Measurements from ENCODE around the gene CLEC12A.
"Not testable (repeated sequence)": the region's sequence is repeated elsewhere in the genome, so short reads cannot be mapped to it uniquely, and the experiment has no call there.

CLEC12A gene

GRCh38 chr12:10015450-10015849 is 44.2 kb downstream of the CLEC12A start:
- no peak overlapping the region for H4K5ac ChIP-seq (ENCODE audit: low read length)
- H2BK15ac ChIP-seq (replicated peaks; ENCODE audit: low read depth) = no peak overlapping the region
- DNase-seq = no peak
- H3K36me3 ChIP-seq (ENCODE audit: control insufficient read depth, insufficient read depth, low read length) = no peaks in the 10 kb centered on the region
- no peak overlapping the region for H2BK120ac ChIP-seq (ENCODE audit: low read depth, low read length)
- H2AK5ac ChIP-seq (ENCODE audit: low read length) = no peak overlapping the region
- no peak overlapping the region for H3K9ac ChIP-seq (ENCODE audit: low read length)
- no peak overlapping the region for H3K4me3 ChIP-seq (ENCODE audit: low read length)
- no peak overlapping the region for H4K8ac ChIP-seq (ENCODE audit: low read depth, low read length)
- no peaks in the 10 kb centered on the region for H3K79me1 ChIP-seq (ENCODE audit: low read length)
- no peak overlapping the region for H3K23ac ChIP-seq (ENCODE audit: low read length)
- no peaks in the 10 kb centered on the region for H3K79me2 ChIP-seq (ENCODE audit: control insufficient read depth, insufficient read depth, low read length)
- no peaks in the 10 kb centered on the region for H3K27me3 ChIP-seq (ENCODE audit: insufficient read depth, low read length, poor library complexity)
- no peak overlapping the region for H3K4ac ChIP-seq (ENCODE audit: low read depth, low read length)
- H2BK5ac ChIP-seq (ENCODE audit: low read length) = no peak overlapping the region
- H3K56ac ChIP-seq (ENCODE audit: low read length) = no peak overlapping the region
- no peak overlapping the region for H3K27ac ChIP-seq (ENCODE audit: low read depth, low read length)
- no peak overlapping the region for H3K18ac ChIP-seq (ENCODE audit: low read length)
- H3K4me1 ChIP-seq (ENCODE audit: control insufficient read depth, low read depth, low read length) = no peaks in the 10 kb centered on the region
- no peak overlapping the region for H3K4me2 ChIP-seq (ENCODE audit: low read length)
- WGBS (ENCODE audit: extremely low coverage, insufficient coverage, low lambda C conversion rate) = no CpG with 5 or more reads among the region's 4 CpGs

- no peaks in the 10 kb centered on the region for H3K36me3 ChIP-seq (ENCODE audit: control insufficient read depth, insufficient read depth, low read length)
- no peak overlapping the region for H3K4me2 ChIP-seq (ENCODE audit: low read length)
- WGBS (ENCODE audit: extremely low coverage, insufficient coverage, low lambda C conversion rate) = 100% methylated on average over 1 of the region's 1 CpG
- no peak overlapping the region for H2BK120ac ChIP-seq (ENCODE audit: low read depth, low read length)
- H3K27ac ChIP-seq (ENCODE audit: low read depth, low read length) = no peak overlapping the region
- H2AK5ac ChIP-seq (ENCODE audit: low read length) = no peak overlapping the region
- H3K56ac ChIP-seq (ENCODE audit: low read length) = no peak overlapping the region
- no peaks in the 10 kb centered on the region for H3K27me3 ChIP-seq (ENCODE audit: insufficient read depth, low read length, poor library complexity)
- H2BK15ac ChIP-seq (replicated peaks; ENCODE audit: low read depth) = no peak overlapping the region
- no peak overlapping the region for H4K5ac ChIP-seq (ENCODE audit: low read length)
- no peak overlapping the region for H2BK5ac ChIP-seq (ENCODE audit: low read length)
- H3K18ac ChIP-seq (ENCODE audit: low read length) = no peak overlapping the region
- H3K23ac ChIP-seq (ENCODE audit: low read length) = no peak overlapping the region
- no peak for DNase-seq
- H4K8ac ChIP-seq (ENCODE audit: low read depth, low read length) = no peak overlapping the region
- H3K4me3 ChIP-seq (ENCODE audit: low read length) = no peak overlapping the region
- no peaks in the 10 kb centered on the region for H3K79me2 ChIP-seq (ENCODE audit: control insufficient read depth, insufficient read depth, low read length)
- no peak overlapping the region for H3K9ac ChIP-seq (ENCODE audit: low read length)
- no peaks in the 10 kb centered on the region for H3K79me1 ChIP-seq (ENCODE audit: low read length)
- H3K4me1 ChIP-seq (ENCODE audit: control insufficient read depth, low read depth, low read length) = no peaks in the 10 kb centered on the region
- H3K4ac ChIP-seq (ENCODE audit: low read depth, low read length) = no peak overlapping the region
Observed at GRCh38 chr12:10016881-10017280, 45.7 kb downstream of the CLEC12A start.

- no peak for DNase-seq
- Histone ChIP-seq H3K4me1 (ENCODE audit: control insufficient read depth, low read depth, low read length) (no peaks in the 10 kb centered on the region), H3K27ac (ENCODE audit: low read depth, low read length) (no peak overlapping the region), H2BK15ac (replicated peaks; ENCODE audit: low read depth) (no peak overlapping the region), H3K79me1 (ENCODE audit: low read length) (no peaks in the 10 kb centered on the region), H3K36me3 (ENCODE audit: control insufficient read depth, insufficient read depth, low read length) (no peaks in the 10 kb centered on the region), H2AK5ac (ENCODE audit: low read length) (no peak overlapping the region), H3K27me3 (ENCODE audit: insufficient read depth, low read length, poor library complexity) (no peaks in the 10 kb centered on the region), H4K8ac (ENCODE audit: low read depth, low read length) (no peak overlapping the region), H3K56ac (ENCODE audit: low read length) (no peak overlapping the region), H2BK5ac (ENCODE audit: low read length) (no peak overlapping the region), H3K79me2 (ENCODE audit: control insufficient read depth, insufficient read depth, low read length) (no peaks in the 10 kb centered on the region), H4K5ac (ENCODE audit: low read length) (no peak overlapping the region), H3K9ac (ENCODE audit: low read length) (no peak overlapping the region), H3K23ac (ENCODE audit: low read length) (no peak overlapping the region), H3K4me2 (ENCODE audit: low read length) (no peak overlapping the region), H2BK120ac (ENCODE audit: low read depth, low read length) (no peak overlapping the region), H3K18ac (ENCODE audit: low read length) (no peak overlapping the region), H3K4ac (ENCODE audit: low read depth, low read length) (no peak overlapping the region), H3K4me3 (ENCODE audit: low read length) (no peak overlapping the region)
- whole genome bisulfite sequencing (ENCODE audit: extremely low coverage, insufficient coverage, low lambda C conversion rate) = no CpG with 5 or more reads among the region's 5 CpGs
Observed at GRCh38 chr12:10018386-10018785, 47.2 kb downstream of the CLEC12A start.

GRCh38 chr12:10021342-10021741 is 50.1 kb downstream of the CLEC12A start:
- WGBS (ENCODE audit: extremely low coverage, insufficient coverage, low lambda C conversion rate) = no CpG with 5 or more reads among the region's 3 CpGs
- Histone ChIP-seq H3K27me3 (ENCODE audit: insufficient read depth, low read length, poor library complexity) (no peaks in the 10 kb centered on the region), H3K23ac (ENCODE audit: low read length) (no peak overlapping the region), H2BK5ac (ENCODE audit: low read length) (no peak overlapping the region), H3K27ac (ENCODE audit: low read depth, low read length) (no peak overlapping the region), H2AK5ac (ENCODE audit: low read length) (no peak overlapping the region), H4K5ac (ENCODE audit: low read length) (no peak overlapping the region), H3K4me2 (ENCODE audit: low read length) (no peak overlapping the region), H3K36me3 (ENCODE audit: control insufficient read depth, insufficient read depth, low read length) (no peaks in the 10 kb centered on the region), H4K8ac (ENCODE audit: low read depth, low read length) (no peak overlapping the region), H2BK15ac (replicated peaks; ENCODE audit: low read depth) (no peak overlapping the region), H3K4me3 (ENCODE audit: low read length) (no peak overlapping the region), H2BK120ac (ENCODE audit: low read depth, low read length) (no peak overlapping the region), H3K18ac (ENCODE audit: low read length) (no peak overlapping the region), H3K9ac (ENCODE audit: low read length) (no peak overlapping the region), H3K79me1 (ENCODE audit: low read length) (no peaks in the 10 kb centered on the region), H3K56ac (ENCODE audit: low read length) (no peak overlapping the region), H3K4me1 (ENCODE audit: control insufficient read depth, low read depth, low read length) (no peaks in the 10 kb centered on the region), H3K4ac (ENCODE audit: low read depth, low read length) (no peak overlapping the region), H3K79me2 (ENCODE audit: control insufficient read depth, insufficient read depth, low read length) (no peaks in the 10 kb centered on the region)
- DNase-seq = no peak

- Histone ChIP-seq H3K9ac (ENCODE audit: low read length) (no peak overlapping the region), H3K56ac (ENCODE audit: low read length) (no peak overlapping the region), H3K4me2 (ENCODE audit: low read length) (no peak overlapping the region), H2BK120ac (ENCODE audit: low read depth, low read length) (no peak overlapping the region), H2BK15ac (replicated peaks; ENCODE audit: low read depth) (no peak overlapping the region), H3K27me3 (ENCODE audit: insufficient read depth, low read length, poor library complexity) (no peaks in the 10 kb centered on the region), H3K18ac (ENCODE audit: low read length) (no peak overlapping the region), H3K23ac (ENCODE audit: low read length) (no peak overlapping the region), H4K8ac (ENCODE audit: low read depth, low read length) (no peak overlapping the region), H2AK5ac (ENCODE audit: low read length) (no peak overlapping the region), H3K79me2 (ENCODE audit: control insufficient read depth, insufficient read depth, low read length) (no peaks in the 10 kb centered on the region), H3K4me1 (ENCODE audit: control insufficient read depth, low read depth, low read length) (no peaks in the 10 kb centered on the region), H4K5ac (ENCODE audit: low read length) (no peak overlapping the region), H3K4ac (ENCODE audit: low read depth, low read length) (no peak overlapping the region), H2BK5ac (ENCODE audit: low read length) (no peak overlapping the region), H3K4me3 (ENCODE audit: low read length) (no peak overlapping the region), H3K79me1 (ENCODE audit: low read length) (no peaks in the 10 kb centered on the region), H3K27ac (ENCODE audit: low read depth, low read length) (no peak overlapping the region), H3K36me3 (ENCODE audit: control insufficient read depth, insufficient read depth, low read length) (no peaks in the 10 kb centered on the region)
- WGBS (ENCODE audit: extremely low coverage, insufficient coverage, low lambda C conversion rate) = no CpG with 5 or more reads among the region's 3 CpGs
- no peak for DNase-seq
Observed at GRCh38 chr12:10025236-10025635, 54.0 kb downstream of the CLEC12A start.

GRCh38 chr12:10026666-10027065 is 55.5 kb downstream of the CLEC12A start:
- H4K8ac ChIP-seq (ENCODE audit: low read depth, low read length); H3K79me2 ChIP-seq (ENCODE audit: control insufficient read depth, insufficient read depth, low read length); H3K4ac ChIP-seq (ENCODE audit: low read depth, low read length); H3K27ac ChIP-seq (ENCODE audit: low read depth, low read length); H3K9ac ChIP-seq (ENCODE audit: low read length); H3K4me1 ChIP-seq (ENCODE audit: control insufficient read depth, low read depth, low read length); DNase-seq; H2BK15ac ChIP-seq (replicated peaks; ENCODE audit: low read depth); H3K18ac ChIP-seq (ENCODE audit: low read length); H2BK120ac ChIP-seq (ENCODE audit: low read depth, low read length); H3K56ac ChIP-seq (ENCODE audit: low read length); H2AK5ac ChIP-seq (ENCODE audit: low read length); H3K27me3 ChIP-seq (ENCODE audit: insufficient read depth, low read length, poor library complexity); H3K4me3 ChIP-seq (ENCODE audit: low read length); H2BK5ac ChIP-seq (ENCODE audit: low read length); H3K36me3 ChIP-seq (ENCODE audit: control insufficient read depth, insufficient read depth, low read length); H3K79me1 ChIP-seq (ENCODE audit: low read length); H3K4me2 ChIP-seq (ENCODE audit: low read length); H3K23ac ChIP-seq (ENCODE audit: low read length); H4K5ac ChIP-seq (ENCODE audit: low read length): not testable (repeated sequence)
- WGBS (ENCODE audit: extremely low coverage, insufficient coverage, low lambda C conversion rate) = no CpG with 5 or more reads among the region's 4 CpGs

Measured in mesendoderm (in vitro differentiated cells).